T-helper 17 cell (primary cell): ENCODE data around the gene GOLGA8S. TPM values are rescaled to one million over a fixed set of nuclear protein-coding genes. Genes with fewer than 3 reads are reported as not detected.
"Not testable (repeated sequence)": the region's sequence is repeated elsewhere in the genome, so short reads cannot be mapped to it uniquely, and the experiment has no call there.

Source experiments
- ATAC-seq: fragments of 150-1000 bp; cut with Tn5 transposase; 2 replicates; pipeline ENCODE4 v1.10.0; 2021; ENCODE audit warnings: mild to moderate bottlenecking, moderate library complexity
- DNase-seq, 3 donors: peaks; one replicate each; pipeline versions ENCODE4 v3.0.0 to v3.0.0-alpha.2; 2020 to 2021
- H3K9me3 ChIP-seq: one replicate; pipeline ENCODE4 v1.7.0; 2013; ENCODE audit warnings: low read length, mild to moderate bottlenecking; ENCODE audit not compliant: control insufficient read depth, poor library complexity, severe bottlenecking
- H3K27ac Mint-ChIP-seq: one replicate; pipeline ENCODE4 v1.8.0; 2022; ENCODE audit warnings: mild to moderate bottlenecking, moderate library complexity, mixed read lengths
- H3K27me3 Mint-ChIP-seq: one replicate; pipeline ENCODE4 v1.8.0; 2022; ENCODE audit warnings: mixed read lengths
- H3K36me3 Mint-ChIP-seq: one replicate; pipeline ENCODE4 v1.8.0; 2022; ENCODE audit warnings: low read depth, mixed read lengths
- H3K4me1 Mint-ChIP-seq: one replicate; pipeline ENCODE4 v1.8.0; 2022; ENCODE audit warnings: mild to moderate bottlenecking, mixed read lengths
- H3K4me3 Mint-ChIP-seq: one replicate; pipeline ENCODE4 v1.8.0; 2022; ENCODE audit warnings: mild to moderate bottlenecking, moderate library complexity, mixed read lengths
- total RNA-seq, 4 donors: library from RNA in 2 of 4; stranded (reverse) in 2 of 4; gene quantifications; one replicate each; pipeline ENCODE4 v1.2.3 and lab custom pipeline; 2022 to 2026

Gene GOLGA8S
- total RNA-seq, 2 donors from 2014 or later, result 0.07 to 0.21 TPM

GRCh38 chr15:23411841-23412240, 57.3 kb downstream of the GOLGA8S start:
- H3K4me1 Mint-ChIP-seq, result no peaks in the 10 kb centered on the region
- H3K9me3 ChIP-seq, result no peaks in the 10 kb centered on the region
- no peaks in the 10 kb centered on the region for H3K36me3 Mint-ChIP-seq
- DNase-seq (no peak), ATAC-seq (no peak)
- no peak overlapping the region for H3K4me3 Mint-ChIP-seq
- H3K27ac Mint-ChIP-seq, result no peak overlapping the region
- H3K27me3 Mint-ChIP-seq, result no peaks in the 10 kb centered on the region

- H3K36me3 Mint-ChIP-seq, H3K9me3 ChIP-seq, H3K27ac Mint-ChIP-seq, ATAC-seq, DNase-seq, H3K4me1 Mint-ChIP-seq, H3K27me3 Mint-ChIP-seq, H3K4me3 Mint-ChIP-seq: not testable (repeated sequence)
Observed at GRCh38 chr15:23412881-23413600, 58.5 kb downstream of the GOLGA8S start.

Other genes with a start within 250 kb of the GOLGA8S start
- gene GOLGA6L1, start 217.9 kb upstream of the GOLGA8S start, total RNA-seq, result not detected
- not detected for gene GOLGA6L26, start 20.6 kb upstream of the GOLGA8S start, total RNA-seq
- gene GOLGA6L2, start 92.5 kb downstream of the GOLGA8S start, total RNA-seq, result not detected
- under 1 TPM; 0.55 to 0.86 TPM for gene MKRN3, start 210.9 kb downstream of the GOLGA8S start, total RNA-seq